Spleen (tissue), 7 donors: ENCODE data around the gene ATG7.

ENCODE experiments used
- POLR2A ChIP-seq, 3 donors: fragments of 450-650 bp; IDR thresholded peaks; one replicate each; pipeline ENCODE4 v1.5.1; 2017; ENCODE audit warnings: antibody characterized with exemption in 3 of 3, mild to moderate bottlenecking in 1 of 3
- POLR2AphosphoS5 ChIP-seq, 3 donors: sonication (generic); formaldehyde crosslinking; IDR thresholded peaks; one replicate each; pipeline ENCODE4 v1.5.1; 2017; ENCODE audit warnings: antibody characterized with exemption in 3 of 3
- TF ChIP-seq, protein P1 (sequence below), 11 experiments: fragments of 200-600 bp in 7 of 11; fragments of 450-650 bp in 4 of 11; sonication (generic) in 4 of 11; IDR thresholded peaks in 8 of 11; conservative IDR thresholded peaks in 3 of 11; 1 replicate in 7 of 11; 2 replicates in 4 of 11; pipeline versions ENCODE4 v1.4.0 to v1.8.0; 2016 to 2021; ENCODE audit warnings: antibody characterized with exemption in 11 of 11, inconsistent platforms in 4 of 11, mild to moderate bottlenecking in 1 of 11
- donor health status: DM: no; HTN: no; CAD: no; lungs with moderate emphysema.
- donor health status: DM: no; HTN: no; CAD: no.
- donor health status: DM: no; HTN: no; CAD: no.

DNA sequence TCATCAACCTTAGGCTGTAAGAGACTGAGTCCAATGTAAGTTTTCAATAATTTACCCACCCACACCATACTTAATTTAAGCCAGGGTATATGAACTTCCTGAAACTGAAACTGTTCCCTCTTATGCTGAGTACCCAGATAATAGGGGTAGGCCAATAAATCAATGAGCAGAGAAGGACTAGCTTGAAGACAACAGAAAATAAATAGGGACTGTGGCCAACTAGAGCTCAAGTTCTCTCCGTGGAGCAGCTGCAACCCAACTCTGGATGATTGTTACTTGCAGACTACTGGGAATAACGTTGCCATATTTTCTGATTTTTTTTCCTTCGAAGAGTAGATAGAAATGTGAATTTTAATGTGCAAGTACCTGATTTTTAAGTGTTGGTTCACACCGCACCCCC lies 128.0 kb downstream of the ATG7 start:
- no peak for TF ChIP-seq POLR2A (IDR thresholded peaks at IDR 0.05)
- TF ChIP-seq, protein P1, sequence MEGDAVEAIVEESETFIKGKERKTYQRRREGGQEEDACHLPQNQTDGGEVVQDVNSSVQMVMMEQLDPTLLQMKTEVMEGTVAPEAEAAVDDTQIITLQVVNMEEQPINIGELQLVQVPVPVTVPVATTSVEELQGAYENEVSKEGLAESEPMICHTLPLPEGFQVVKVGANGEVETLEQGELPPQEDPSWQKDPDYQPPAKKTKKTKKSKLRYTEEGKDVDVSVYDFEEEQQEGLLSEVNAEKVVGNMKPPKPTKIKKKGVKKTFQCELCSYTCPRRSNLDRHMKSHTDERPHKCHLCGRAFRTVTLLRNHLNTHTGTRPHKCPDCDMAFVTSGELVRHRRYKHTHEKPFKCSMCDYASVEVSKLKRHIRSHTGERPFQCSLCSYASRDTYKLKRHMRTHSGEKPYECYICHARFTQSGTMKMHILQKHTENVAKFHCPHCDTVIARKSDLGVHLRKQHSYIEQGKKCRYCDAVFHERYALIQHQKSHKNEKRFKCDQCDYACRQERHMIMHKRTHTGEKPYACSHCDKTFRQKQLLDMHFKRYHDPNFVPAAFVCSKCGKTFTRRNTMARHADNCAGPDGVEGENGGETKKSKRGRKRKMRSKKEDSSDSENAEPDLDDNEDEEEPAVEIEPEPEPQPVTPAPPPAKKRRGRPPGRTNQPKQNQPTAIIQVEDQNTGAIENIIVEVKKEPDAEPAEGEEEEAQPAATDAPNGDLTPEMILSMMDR (IDR thresholded peaks at IDR 0.05 in 8 of 11, conservative IDR thresholded peaks at IDR 0.05 in 3 of 11), result no peak
- TF ChIP-seq POLR2AphosphoS5 (IDR thresholded peaks at IDR 0.05), result no peak
